22Rv1 (cell line): Measurements from ENCODE around the gene CST9.
"Not testable (repeated sequence)": the region's sequence is repeated elsewhere in the genome, so short reads cannot be mapped to it uniquely, and the experiment has no call there.

Experiments
- H3K27ac ChIP-seq: fragments of 450-650 bp; 2 replicates; pipeline ENCODE4 v1.5.1; 2017
- ZFX ChIP-seq: fragments of 450-650 bp; IDR thresholded peaks from 2 replicates; pipeline ENCODE4 v1.6.1; 2017; ENCODE audit warnings: antibody characterized with exemption, borderline replicate concordance
- TF ChIP-seq, protein P1 (sequence below): fragments of 450-650 bp; IDR thresholded peaks from 2 replicates; pipeline ENCODE4 v1.5.1; 2017; ENCODE audit warnings: mild to moderate bottlenecking

The CST9 gene

DNA sequence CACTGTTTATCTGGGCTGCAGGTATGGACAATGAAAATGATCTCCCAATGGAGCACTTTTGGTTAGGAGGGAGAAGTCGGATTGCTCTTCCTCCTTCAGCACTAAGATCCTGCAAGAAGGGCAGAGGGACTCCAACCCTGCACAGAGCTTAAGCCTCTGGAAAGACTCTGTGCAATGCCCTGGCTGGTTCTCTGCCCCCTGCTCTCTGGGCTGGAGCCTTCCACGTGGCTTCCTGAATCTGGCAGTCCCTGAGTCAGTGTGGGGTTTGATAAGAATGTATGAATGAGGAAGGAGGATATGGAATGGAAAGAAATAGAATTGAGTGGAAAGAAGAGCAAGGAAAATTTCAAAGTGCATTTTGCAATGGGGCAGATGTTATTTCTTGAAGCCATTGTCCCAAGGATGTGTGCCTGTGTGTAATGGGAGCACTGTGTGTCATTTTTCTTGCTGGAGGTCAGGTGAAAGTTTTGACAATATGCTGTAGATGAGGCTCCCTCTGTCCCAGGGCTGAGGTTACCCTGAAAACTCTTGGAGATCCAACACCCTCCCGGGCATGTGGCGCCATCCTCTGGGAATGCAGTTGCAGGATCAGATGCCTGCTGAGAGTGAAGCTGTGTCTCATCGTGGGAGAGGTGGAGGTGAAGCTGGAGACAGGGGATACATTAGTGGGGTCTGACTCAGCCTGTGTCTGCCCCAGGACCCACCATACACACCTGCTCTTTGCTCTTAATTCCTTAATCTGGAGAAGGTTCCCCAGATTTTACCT, 21.1 kb downstream of the CST9 start:
- no peak overlapping the region for H3K27ac ChIP-seq
- TF ChIP-seq, protein P1, sequence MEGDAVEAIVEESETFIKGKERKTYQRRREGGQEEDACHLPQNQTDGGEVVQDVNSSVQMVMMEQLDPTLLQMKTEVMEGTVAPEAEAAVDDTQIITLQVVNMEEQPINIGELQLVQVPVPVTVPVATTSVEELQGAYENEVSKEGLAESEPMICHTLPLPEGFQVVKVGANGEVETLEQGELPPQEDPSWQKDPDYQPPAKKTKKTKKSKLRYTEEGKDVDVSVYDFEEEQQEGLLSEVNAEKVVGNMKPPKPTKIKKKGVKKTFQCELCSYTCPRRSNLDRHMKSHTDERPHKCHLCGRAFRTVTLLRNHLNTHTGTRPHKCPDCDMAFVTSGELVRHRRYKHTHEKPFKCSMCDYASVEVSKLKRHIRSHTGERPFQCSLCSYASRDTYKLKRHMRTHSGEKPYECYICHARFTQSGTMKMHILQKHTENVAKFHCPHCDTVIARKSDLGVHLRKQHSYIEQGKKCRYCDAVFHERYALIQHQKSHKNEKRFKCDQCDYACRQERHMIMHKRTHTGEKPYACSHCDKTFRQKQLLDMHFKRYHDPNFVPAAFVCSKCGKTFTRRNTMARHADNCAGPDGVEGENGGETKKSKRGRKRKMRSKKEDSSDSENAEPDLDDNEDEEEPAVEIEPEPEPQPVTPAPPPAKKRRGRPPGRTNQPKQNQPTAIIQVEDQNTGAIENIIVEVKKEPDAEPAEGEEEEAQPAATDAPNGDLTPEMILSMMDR, result no peak
- no peak for TF ChIP-seq ZFX

DNA sequence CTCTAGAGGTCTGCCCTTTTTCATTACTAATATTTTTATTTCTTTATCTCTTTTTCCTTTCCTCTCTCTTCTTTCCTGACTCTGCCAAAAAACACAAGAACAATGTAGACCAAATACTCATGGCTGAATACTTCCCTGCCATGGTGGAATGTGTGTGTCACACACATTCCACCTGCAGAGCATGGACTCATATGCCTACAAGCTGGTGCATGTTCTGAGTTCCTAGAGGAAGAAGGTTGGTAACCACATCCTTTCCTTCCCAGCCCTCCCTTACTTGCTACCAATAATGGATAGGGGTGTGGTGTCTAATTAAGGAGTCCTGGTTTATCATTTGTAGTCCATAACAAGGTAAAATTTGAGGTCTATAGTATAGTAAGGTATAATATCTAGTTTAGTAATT, 22.2 kb downstream of the CST9 start:
- TF ChIP-seq, protein P1, result no peak
- H3K27ac ChIP-seq, result no peak overlapping the region

- TF ChIP-seq ZFX, result no peak
- TF ChIP-seq, protein P1, result no peak
- no peak overlapping the region for H3K27ac ChIP-seq
These were observed 23.4 kb downstream of the CST9 start for GRCh38 chr20:23582293-23582692.

DNA sequence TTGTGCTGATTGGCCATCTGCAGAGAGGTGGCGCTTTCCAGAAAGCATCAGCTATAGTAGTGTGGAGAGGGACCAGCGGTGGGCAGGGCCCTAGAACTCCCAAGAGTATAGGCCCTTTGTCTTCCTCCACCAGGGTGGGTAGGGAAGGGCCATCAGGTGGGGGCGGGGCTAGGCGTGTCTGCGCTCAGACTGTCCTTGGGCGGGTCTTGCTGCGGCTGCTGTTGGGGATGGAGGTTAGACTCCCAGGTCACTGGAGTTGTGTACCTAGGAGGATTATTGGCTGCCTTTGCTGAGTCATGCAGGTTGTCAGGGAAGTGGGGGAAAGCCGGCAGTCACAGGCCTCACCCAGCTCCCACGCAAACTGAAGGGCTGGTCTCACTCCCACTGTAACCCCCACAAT, 23.9 kb downstream of the CST9 start:
- H3K27ac ChIP-seq, result not testable (repeated sequence)

DNA sequence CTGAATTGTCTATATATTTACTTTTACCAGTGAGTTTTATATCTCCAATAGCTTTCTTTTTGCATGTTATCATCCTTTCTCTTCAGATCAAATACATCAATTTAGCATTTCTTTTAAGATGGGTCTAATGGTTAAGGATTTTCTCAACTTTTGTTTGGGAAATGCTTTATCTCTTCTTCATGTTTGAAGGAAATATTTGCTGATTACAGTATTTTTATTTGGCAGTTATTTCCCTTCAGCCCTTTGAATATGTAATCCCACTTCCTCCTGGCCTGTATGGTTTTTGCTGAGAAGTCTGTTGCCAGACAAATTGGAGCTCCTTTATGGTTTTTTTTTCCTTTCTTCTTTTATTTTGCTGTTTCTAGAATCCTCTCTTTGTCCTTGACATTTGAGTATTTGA, 30.7 kb downstream of the CST9 start:
- H3K27ac ChIP-seq, result no peak overlapping the region
- no peak for TF ChIP-seq ZFX
- TF ChIP-seq, protein P1, result no peak

DNA sequence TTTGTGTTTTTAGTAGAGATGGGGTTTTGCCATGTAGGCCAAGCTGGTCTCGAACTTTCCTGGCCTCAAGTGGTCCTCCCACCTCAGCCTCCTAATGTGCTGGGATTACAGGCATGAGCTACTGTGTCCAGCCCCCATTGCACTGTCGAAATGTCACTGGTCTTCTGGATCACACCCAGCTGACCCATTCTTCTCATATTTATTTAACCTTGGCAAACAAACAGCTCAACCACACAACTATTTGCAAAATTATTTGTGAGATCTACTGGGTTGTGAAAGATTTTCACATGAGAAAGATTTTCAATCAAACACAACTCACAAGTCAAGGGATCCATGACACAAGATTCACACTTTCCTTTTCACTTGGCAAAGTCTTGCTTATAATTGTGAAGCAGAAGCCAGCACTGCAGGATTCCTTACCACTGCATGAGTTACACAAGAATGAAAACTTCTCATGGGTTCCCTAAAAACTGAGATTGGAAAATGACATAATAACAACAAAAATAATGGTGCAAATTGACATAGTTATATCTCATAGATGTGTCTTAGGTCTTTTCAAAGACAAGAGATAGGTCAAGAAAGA, 35.4 kb downstream of the CST9 start:
- TF ChIP-seq, protein P1, result no peak
- TF ChIP-seq ZFX, result no peak
- H3K27ac ChIP-seq, result no peak overlapping the region

DNA sequence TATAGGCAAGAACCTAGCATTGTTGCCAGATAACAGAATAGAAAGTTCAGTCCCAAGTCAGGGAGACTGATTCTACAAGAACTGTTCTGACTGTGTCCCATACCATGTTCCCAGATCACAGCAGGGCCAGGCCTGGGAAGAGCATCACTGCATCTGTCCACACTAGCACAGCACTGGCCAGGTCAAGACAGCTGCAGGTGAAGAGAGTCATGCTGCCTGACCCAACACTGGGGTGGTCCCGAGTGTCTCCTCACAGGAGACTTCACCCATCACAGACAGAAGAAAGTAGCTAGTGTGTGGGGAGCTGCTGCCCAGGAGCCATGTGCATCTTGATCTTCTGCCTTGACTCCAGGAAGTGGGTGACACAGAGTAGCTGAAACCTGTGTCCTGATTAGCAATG, 36.1 kb downstream of the CST9 start:
- TF ChIP-seq ZFX, result no peak
- TF ChIP-seq, protein P1, result no peak
- no peak overlapping the region for H3K27ac ChIP-seq

- TF ChIP-seq, protein P1, result no peak
- no peak for TF ChIP-seq ZFX
- H3K27ac ChIP-seq, result no peak overlapping the region
These were observed 36.8 kb downstream of the CST9 start for GRCh38 chr20:23568971-23569330.
